GM21576 (cell line): ENCODE results near the gene COA1.
"Not testable (repeated sequence)": the region's sequence is repeated elsewhere in the genome, so short reads cannot be mapped to it uniquely, and the experiment has no call there.

Experiments used
- ATAC-seq: cut with Tn5 transposase; IDR thresholded peaks from one replicate; pipeline ENCODE4 v1.9.1; 2021; ENCODE audit warnings: mild to moderate bottlenecking, moderate library complexity; ENCODE audit not compliant: unreplicated experiment

Gene COA1

DNA sequence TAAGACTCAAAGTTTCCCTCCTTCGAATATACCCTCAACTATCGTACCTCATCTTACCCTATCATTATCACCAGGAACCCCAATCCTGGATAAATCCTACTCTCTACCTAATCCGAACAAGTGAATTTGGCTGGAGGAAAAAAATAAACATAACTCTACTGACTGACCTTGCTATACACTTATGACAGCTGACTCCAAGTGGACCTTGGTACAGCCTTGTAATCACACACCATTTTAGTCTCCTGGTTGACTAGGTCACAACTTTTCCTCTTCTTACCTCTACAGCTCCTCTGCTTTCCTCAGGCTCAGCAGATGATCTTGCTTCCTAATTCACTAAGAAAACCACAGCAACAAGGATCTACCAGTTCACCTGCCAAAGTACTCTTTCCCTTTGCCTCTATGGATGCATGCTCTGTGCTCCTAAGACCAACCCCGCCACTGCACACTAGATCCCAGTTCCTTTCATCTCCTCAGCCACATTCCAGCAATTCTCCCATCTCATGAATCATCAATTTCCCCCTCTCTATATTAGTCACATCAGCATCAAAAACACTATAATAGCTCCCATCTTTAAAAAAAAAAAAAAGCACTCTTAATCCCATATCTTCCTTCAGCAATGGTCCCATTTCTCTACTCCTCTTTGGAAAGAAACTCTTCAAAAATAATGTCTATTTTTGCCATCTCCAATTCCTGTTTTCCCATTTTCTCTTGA lies 35.5 kb downstream of the COA1 start:
- no peak for ATAC-seq

DNA sequence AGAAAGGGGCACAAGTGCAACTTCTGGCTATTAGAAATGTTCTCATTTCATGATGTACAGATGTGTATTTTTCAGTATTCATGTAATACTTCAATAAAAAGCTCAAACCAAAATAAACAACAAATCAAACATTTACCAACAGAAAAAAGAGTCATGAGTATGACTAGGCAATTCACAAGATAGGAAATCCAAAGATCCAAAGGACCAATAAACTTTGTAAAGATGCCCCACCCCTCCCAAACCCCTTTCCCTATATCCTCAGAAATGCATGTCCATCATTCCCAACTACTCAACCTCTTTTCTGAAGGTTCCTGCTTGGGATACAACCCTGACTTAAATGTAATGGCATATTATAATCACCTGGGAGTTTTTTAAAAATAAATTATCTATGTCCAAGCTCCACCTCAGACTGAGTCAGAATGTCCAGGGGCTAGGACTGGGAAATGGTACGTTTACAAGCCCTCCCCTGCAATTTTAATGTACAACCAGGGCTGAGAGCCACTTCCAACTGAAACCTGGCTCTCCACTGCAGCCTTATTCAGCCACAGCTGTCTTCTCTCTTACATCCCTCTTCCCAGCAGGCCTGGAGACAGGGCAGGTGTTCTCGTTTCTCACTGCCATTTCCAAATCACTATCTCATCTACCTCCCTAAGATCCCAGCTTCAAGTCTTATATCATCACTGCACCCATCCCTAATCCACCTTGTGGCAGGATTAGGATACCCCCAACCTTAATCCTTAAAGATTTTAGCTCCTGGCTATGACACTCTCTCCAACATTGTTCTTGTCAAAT lies 36.5 kb downstream of the COA1 start:
- ATAC-seq, result no peak

DNA sequence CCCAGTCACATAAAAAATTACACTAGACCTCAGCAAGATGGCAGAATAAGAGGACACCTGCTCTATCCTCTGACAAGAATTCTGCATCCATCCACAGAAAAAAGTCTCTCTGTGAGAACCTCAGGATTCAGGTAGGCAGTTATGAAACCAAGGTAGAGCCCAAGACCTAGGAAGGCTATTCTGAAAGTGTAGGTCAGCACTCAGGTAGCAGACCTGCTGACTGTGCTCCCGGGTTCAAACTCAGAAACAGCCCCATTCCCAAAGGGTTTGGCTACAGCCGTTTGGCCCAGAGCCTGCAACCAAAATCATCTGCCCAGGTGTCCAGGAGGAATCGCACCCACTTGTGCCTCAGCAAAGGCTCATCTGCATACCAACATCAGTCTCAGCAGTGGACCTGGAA lies 37.7 kb downstream of the COA1 start:
- no peak for ATAC-seq

DNA sequence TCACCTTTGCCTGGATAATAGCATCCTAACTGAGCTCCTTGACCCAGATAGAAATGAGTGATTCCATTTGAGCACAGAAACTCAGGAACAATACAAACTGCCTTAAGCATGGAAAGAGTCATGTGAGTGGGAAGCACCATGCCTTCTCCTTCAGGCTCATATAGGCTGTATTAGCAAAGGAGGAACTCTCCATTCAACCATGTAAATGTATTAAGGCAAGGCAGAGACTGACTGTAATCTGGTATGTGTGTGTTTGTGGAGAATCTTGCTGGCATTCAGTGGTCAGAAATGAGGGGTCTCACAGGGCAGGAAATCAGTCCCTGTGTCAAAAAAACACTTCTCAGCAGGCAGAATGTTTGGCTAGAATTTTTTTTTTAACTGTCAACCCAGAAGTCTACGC lies 40.2 kb downstream of the COA1 start:
- no peak for ATAC-seq

DNA sequence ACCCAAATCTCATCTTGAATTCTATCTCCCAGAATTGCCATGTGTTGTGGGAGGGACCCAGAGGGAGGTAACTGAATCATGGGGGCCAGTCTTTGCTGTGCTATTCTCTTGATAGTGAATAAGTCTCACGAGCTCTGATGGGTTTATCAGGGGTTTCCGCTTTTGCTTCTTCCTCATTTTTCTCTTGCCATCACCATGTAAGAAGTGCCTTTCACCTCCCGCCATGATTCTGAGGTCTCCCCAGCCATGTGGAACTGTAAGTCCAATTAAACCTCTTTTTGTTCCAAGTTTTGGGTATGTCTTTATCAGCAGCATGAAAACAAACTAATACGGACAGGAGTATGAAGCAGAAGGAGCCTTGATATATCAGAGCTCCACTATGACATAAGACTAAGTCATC lies 41.5 kb downstream of the COA1 start:
- ATAC-seq, result not testable (repeated sequence)

GRCh38 chr7:43686991-43687390 lies 42.3 kb downstream of the COA1 start:
- ATAC-seq, result no peak

DNA sequence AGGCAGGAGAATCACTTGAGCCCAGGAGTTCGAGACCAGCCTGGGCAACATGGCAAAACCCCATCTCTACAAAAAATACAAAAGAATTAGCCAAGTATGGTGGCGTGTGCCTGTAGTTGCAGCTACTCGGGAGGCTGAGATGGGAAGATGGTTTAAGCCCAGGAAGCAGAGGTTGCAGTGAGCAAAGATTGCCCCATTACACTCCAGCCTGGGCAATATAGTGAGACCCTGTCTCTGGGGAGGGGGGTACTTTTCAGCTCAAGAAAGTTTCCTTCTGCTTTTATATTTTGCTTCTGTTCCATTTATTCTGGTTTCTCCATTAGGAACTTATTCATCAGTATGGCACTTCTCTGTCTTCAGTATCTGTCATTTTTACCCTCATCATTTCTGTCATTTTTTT lies 48.6 kb downstream of the COA1 start:
- no peak for ATAC-seq

DNA sequence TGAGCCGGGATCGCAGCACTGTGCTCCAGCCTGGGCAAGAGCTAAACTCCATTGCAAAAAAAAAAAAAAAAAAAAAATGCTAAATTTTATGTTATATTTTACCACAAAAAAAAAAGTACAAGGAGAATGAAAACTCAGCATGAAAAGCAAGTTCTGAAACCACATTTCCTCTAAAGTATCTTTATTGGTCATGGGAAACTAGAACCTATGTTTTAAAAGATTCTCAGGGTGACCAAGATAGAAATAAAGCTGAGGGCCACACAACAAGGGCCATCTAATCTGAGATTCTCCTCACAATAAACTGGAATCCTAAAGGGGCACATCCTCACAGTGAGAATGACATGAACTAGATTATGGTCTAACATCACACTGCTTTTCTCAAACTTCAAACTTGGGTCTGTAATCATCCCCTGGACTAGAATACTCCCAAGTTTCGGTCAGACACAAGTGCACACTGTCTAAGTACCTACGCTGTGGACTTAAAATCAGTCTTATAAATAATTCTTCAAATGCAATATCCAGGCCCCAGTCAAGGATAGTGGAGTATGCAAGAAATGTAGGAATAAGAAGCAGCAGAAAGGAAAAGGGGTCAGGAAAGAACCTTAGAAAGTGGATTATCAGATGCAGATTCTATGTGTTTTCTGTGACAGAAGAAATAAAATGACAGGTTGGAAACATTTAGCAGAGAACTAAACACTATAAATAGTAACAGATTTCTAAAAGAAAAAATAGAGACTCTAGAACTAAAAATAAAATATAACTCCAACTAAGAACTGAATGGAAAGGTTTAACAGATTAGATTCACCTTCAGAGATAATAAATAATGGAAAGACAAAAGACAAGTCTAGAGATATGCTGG lies 49.9 kb downstream of the COA1 start:
- ATAC-seq, result peak; percentile 44

DNA sequence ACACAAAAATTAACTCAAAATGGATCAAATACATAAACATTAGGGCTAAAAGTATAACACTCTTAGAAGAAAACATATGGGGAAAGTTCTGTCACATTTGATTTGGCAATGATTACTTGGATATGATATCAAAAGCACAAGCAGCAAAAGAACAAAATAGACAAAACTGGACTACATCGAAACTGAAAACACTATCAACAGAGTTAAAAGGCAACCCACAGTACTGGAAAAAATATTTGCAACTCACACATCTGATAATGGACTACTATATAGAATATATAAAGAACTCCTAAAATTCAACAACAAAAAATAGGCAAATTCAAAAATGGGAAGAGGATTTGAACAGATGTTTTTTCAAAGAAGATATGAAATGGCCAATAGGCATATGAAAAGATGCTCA lies 51.0 kb downstream of the COA1 start:
- ATAC-seq, result no peak

- no peak for ATAC-seq
These were observed 51.5 kb downstream of the COA1 start for GRCh38 chr7:43677864-43678263.

DNA sequence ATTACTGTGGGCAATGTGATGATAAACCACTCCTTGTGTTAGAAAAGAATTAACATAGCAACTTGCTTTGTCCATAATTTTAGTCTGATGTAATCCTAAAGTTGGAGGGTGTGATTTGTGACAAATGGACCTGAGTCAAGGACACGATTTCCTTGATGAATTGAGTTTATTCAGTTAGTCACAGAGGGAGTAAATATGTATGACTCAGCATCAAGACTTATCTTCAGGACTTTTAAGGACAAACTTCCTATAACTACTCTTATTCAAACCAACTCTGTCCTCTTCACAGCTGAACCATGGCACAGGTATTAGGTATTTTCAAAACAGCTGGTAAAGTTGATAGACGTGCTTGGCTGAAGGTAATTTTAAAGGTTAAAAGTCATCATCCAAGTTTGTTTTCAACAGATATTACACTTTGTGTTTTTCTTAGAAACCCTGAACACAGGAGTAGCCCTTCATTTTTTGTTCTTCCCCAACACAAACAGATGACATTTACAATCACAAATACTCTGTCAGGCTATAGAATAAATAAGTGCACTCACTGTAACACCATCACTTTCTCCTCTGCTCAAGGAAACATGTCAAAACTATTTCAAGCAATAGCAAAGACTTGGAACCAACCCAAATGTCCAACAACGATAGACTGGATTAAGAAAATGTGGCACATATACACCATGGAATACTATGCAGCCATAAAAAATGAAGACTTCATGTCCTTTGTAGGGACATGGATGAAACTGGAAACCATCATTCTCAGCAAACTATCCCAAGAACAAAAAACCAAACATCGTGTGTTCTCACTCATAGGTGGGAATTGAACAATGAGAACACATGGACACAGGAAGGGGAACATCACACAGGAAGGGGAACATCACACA lies 54.5 kb downstream of the COA1 start:
- ATAC-seq, result no peak

- not testable (repeated sequence) for ATAC-seq
These were observed 55.9 kb downstream of the COA1 start for GRCh38 chr7:43673243-43673976.

- ATAC-seq, result no peak
These were observed 57.8 kb downstream of the COA1 start for GRCh38 chr7:43671521-43671920.

DNA sequence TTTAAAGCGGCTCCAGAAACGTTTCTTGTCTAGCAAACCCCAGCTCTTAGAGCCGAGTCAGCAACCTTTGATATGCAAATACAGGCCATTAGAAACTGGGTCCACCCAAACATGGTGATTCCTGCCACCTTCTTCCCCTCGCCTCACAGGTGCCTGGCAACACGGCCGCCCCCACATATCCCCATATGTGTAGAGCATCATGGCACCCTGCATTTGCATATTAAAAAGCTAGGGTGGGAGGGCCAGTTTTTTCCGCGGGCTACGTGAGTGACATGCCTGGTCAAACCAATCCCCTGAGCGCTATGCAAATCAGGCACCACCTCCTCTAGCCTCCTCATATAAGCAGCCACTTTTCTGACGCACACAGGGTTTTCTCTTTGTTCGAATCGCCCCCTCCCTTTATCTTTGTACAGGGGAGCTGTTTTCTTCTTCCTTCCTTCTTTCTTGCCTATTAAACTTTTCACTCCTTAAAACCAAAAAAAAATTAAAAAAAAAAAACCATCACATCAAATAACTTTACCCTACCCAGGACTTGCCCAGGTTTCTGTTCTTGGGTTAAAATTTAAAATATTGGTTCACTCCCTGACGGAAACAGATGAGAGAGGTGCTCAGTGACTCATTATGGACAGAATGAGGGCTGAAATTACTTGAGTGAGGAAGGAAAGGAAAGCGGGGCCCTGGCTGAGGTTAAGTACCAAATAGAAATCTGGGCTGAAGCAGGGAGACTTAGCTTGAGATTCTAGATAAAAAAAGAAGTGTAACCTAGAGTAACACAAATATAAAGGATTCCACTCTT lies 59.8 kb downstream of the COA1 start:
- ATAC-seq, result no peak

DNA sequence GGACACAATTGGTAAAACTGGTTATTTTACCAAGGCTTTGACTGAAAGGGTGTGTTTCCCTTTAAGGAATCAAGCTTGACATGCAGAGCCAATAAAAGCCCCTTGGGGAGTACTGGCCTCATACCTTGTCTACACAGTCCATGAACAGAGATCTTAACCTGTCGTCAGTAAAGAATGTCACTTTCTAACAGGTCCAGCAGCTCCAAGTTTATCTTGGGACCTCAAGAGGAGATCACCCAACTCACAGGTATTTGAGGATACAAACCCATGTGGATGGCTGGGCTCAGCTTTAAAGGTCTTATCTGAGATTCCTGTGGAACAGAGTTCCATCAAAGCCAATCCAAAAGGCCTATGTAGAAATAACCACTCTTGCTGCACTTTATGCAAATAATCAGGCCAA lies 61.3 kb downstream of the COA1 start:
- ATAC-seq, result no peak

- no peak for ATAC-seq
These were observed 62.4 kb downstream of the COA1 start for GRCh38 chr7:43666938-43667337.

DNA sequence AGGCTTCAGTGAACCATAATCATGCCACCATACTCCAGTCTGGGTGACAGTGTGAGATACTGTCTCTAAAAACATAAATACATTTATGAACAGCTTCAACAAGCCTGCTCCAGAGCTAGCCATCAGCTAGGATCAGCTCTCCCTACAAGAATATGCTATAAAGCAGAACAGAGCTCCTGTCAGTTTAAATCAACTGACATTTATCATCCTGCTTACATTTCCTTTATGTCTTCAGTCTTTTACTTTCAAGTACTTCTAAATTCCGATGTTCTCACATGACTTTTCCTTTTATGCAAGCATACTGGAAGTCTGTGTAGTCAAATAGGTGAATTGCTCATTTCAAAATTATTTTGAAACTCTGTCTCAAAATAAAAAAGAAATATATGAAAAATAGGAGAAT lies 64.6 kb downstream of the COA1 start:
- ATAC-seq, result no peak

GRCh38 chr7:43660141-43660540 lies 69.2 kb downstream of the COA1 start:
- no peak for ATAC-seq

DNA sequence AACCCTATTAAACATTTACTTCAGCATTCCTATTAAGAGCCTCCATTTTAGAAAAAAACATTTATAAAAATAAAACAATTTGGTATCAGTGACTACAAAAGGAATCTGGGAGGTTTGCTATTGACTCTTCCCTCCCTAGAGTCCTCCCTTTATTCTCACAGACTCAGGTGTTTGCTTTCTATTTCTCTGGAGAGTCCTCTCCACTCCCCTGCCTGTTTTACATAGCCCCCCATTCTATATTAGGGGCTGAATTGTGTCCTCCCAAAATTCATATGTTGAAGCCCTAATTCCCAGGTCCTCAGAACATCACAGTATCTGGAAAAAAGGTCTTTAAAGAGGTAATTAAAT lies 69.8 kb downstream of the COA1 start:
- no peak for ATAC-seq
